ENCODE results near the gene RRP12. TPM values are rescaled to one million over a fixed set of nuclear protein-coding genes. Genes with fewer than 3 reads are reported as not detected.
A peak's percentile ranks its signal among the peaks of the same experiment; 100 is the strongest.

The RRP12 gene, protein sequence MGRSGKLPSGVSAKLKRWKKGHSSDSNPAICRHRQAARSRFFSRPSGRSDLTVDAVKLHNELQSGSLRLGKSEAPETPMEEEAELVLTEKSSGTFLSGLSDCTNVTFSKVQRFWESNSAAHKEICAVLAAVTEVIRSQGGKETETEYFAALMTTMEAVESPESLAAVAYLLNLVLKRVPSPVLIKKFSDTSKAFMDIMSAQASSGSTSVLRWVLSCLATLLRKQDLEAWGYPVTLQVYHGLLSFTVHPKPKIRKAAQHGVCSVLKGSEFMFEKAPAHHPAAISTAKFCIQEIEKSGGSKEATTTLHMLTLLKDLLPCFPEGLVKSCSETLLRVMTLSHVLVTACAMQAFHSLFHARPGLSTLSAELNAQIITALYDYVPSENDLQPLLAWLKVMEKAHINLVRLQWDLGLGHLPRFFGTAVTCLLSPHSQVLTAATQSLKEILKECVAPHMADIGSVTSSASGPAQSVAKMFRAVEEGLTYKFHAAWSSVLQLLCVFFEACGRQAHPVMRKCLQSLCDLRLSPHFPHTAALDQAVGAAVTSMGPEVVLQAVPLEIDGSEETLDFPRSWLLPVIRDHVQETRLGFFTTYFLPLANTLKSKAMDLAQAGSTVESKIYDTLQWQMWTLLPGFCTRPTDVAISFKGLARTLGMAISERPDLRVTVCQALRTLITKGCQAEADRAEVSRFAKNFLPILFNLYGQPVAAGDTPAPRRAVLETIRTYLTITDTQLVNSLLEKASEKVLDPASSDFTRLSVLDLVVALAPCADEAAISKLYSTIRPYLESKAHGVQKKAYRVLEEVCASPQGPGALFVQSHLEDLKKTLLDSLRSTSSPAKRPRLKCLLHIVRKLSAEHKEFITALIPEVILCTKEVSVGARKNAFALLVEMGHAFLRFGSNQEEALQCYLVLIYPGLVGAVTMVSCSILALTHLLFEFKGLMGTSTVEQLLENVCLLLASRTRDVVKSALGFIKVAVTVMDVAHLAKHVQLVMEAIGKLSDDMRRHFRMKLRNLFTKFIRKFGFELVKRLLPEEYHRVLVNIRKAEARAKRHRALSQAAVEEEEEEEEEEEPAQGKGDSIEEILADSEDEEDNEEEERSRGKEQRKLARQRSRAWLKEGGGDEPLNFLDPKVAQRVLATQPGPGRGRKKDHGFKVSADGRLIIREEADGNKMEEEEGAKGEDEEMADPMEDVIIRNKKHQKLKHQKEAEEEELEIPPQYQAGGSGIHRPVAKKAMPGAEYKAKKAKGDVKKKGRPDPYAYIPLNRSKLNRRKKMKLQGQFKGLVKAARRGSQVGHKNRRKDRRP (N-terminal part only)
- total RNA-seq (2014; rRNA removed) (34.4 and 44.2 TPM in 2 replicates), Bru-seq, nascent RNA (percentile 57 among the genes with signal in this experiment), BruChase-seq, experiment 1, labeled RNA remaining after a 6-hour chase (percentile 72 among the genes with signal in this experiment), BruChase-seq, experiment 2, labeled RNA remaining after a 2-hour chase (percentile 65 among the genes with signal in this experiment)
- long read RNA-seq, full-length matches to known transcripts: 22 of 160 reads
- long read RNA-seq, partial matches to known transcripts: 113 of 160 reads
- long read RNA-seq, other reads (novel, unspliced or antisense): 25 of 160 reads

- H3K9me3 ChIP-seq (ENCODE audit: low read length): no peaks in the 10 kb centered on the region
These were observed at the start of gene RRP12 for GRCh38 chr10:97400665-97401454. TSS of gene RRP12 (minus strand) at chr10:97401340. CDS start at chr10:97401231, 109 bp downstream.

GRCh38 chr10:97450828-97451227, 49.7 kb upstream of the RRP12 start:
- Histone ChIP-seq H3K27me3 (ENCODE audit: low read length) (no peaks in the 10 kb centered on the region), H2AFZ (ENCODE audit: low read length) (no peak overlapping the region), H3K79me2 (ENCODE audit: low read length) (peaks cover 42% of the 10 kb centered on the region), H3K36me3 (ENCODE audit: low read depth, low read length) (peaks cover 13% of the 10 kb centered on the region; the same call in 1 of the 2 replicates), H3K9me3 (ENCODE audit: low read length) (no peaks in the 10 kb centered on the region), H3K4me1 (ENCODE audit: insufficient read depth, low read length) (peaks cover 14% of the 10 kb centered on the region), H3K4me2 (ENCODE audit: low read length) (no peak overlapping the region), H3K4me3 (ENCODE audit: low read length) (no peak overlapping the region), H3K9me2 (replicated peaks; ENCODE audit: low read length) (no peaks in the 10 kb centered on the region), H4K20me1 (ENCODE audit: low read length) (no peaks in the 10 kb centered on the region), H3K9ac (ENCODE audit: low read length) (no peak overlapping the region), H3F3A (ENCODE audit: low read length, unreplicated experiment) (no peaks in the 10 kb centered on the region), H3K27ac (ENCODE audit: low read length) (no peak overlapping the region)
- ChIA-PET CTCF (no interaction called here), POLR2A (ENCODE audit: unreplicated experiment) (no interaction called here)
- ATAC-seq (no peak), DNase-seq (no peak)
- TF ChIP-seq EZH2phosphoT487 (IDR thresholded peaks at IDR 0.05; ENCODE audit: borderline replicate concordance, low read length) (no peak), CTCF (conservative IDR thresholded peaks at IDR 0.05; ENCODE audit: low read depth, low read length) (no peak), EZH2 (IDR thresholded peaks at IDR 0.05; ENCODE audit: low read length, unreplicated experiment) (no peak)
- no TSS peak for BruUV-seq (replicated peaks)
- intact Hi-C loops (cut with micrococcal nuclease): no loop called here

More at GRCh38 chr10:97400665-97401454, at the start of gene RRP12:
- no peaks in the 10 kb centered on the region for H4K20me1 ChIP-seq (ENCODE audit: low read length)
- H3K79me2 ChIP-seq (ENCODE audit: low read length): peaks cover 19% of the 10 kb centered on the region
- CTCF ChIA-PET: interaction anchor here (0.6 to 1.1 kb wide), 3 partner anchors 26 to 57 kb away, joined by 4 to 10 read pairs (median 10); no protein-coding TSS in a partner anchor
- H3K9me2 ChIP-seq (replicated peaks; ENCODE audit: low read length): no peaks in the 10 kb centered on the region
- TSS peak; percentile 92 for BruUV-seq (replicated peaks)
- peak within 1 kb of the TSS; percentile 96 for H3K9ac ChIP-seq (ENCODE audit: low read length)
- peak within 1 kb of the TSS; percentile 99 for H3K4me3 ChIP-seq (ENCODE audit: low read length)
- intact Hi-C loops (cut with micrococcal nuclease): loop anchor here (1.0 kb wide), 1 partner anchor 109 kb away; the partner anchor contains the start of gene ARHGAP19
- TF ChIP-seq EZH2phosphoT487 (IDR thresholded peaks at IDR 0.05; ENCODE audit: borderline replicate concordance, low read length) (no peak), EZH2 (IDR thresholded peaks at IDR 0.05; ENCODE audit: low read length, unreplicated experiment) (no peak), CTCF (conservative IDR thresholded peaks at IDR 0.05; ENCODE audit: low read depth, low read length) (no peak)
- H3K4me2 ChIP-seq (ENCODE audit: low read length): peak within 1 kb of the TSS; percentile 97
- peaks cover 7% of the 10 kb centered on the region for H3K36me3 ChIP-seq (ENCODE audit: low read depth, low read length)
- H3K27ac ChIP-seq (ENCODE audit: low read length): peak within 1 kb of the TSS; percentile 80
- H3F3A ChIP-seq (ENCODE audit: low read length, unreplicated experiment): no peaks in the 10 kb centered on the region
- DNase-seq: peak; percentile 97
- POLR2A ChIA-PET (ENCODE audit: unreplicated experiment): interaction anchor here (0.6 kb wide), 1 partner anchor 104 kb away, joined by 5 read pairs; no protein-coding TSS in a partner anchor
- peak; percentile 90 for ATAC-seq
- peak within 1 kb of the TSS; percentile 69 for H2AFZ ChIP-seq (ENCODE audit: low read length)
- H3K27me3 ChIP-seq (ENCODE audit: low read length): no peaks in the 10 kb centered on the region
- peaks cover 4% of the 10 kb centered on the region; the same call in 1 of the 2 replicates for H3K4me1 ChIP-seq (ENCODE audit: insufficient read depth, low read length)

Data from PC-3 (cell line).